K562 (cell line): ENCODE measurements around the gene KIAA0825. TPM values are rescaled to one million over a fixed set of nuclear protein-coding genes. Genes with fewer than 3 reads are reported as not detected.
A peak's percentile ranks its signal among the peaks of the same experiment; 100 is the strongest.

Source experiments
- ATAC-seq: fragments of 200-7000 bp; cut with Tn5 transposase; 3 replicates; pipeline ENCODE4 v1.9.1; 2020; ENCODE audit warnings: moderate library complexity
- BruUV-seq: library from RNA; stranded (reverse); fragments of 400-500 nt; replicated peaks from 2 replicates; lab custom pipeline; 2021; lab: Mats Ljungman, UMichigan
- CTCF ChIA-PET: fragments of 300-600 bp; formaldehyde crosslinking; extraction: SDS; loops from one replicate; lab custom pipeline; 2021; ENCODE audit warnings: low intra/inter-chr PET ratio; lab: Yijun Ruan, JAX
- POLR2A ChIA-PET: fragments of 300-600, 350-650 bp; sonication (Branson Sonifier 250); formaldehyde crosslinking; extraction: SDS; loops from one replicate; lab custom pipeline; 2021; ENCODE audit warnings: antibody characterized with exemption, inconsistent platforms; lab: Yijun Ruan, JAX
- DNase-seq, 4 experiments: peaks; one replicate each; pipeline versions ENCODE4 v3.0.0 to v3.0.0-alpha.2; 2011 to 2018; ENCODE audit warnings: low spot score in 3 of 4, mixed read lengths in 3 of 4; ENCODE audit errors: extremely low read depth in 1 of 4
- FAIRE-seq: peaks from 2 replicates; lab custom pipeline; 2011; peaks lifted over from hg19 to GRCh38; lab: Jason Lieb, UNC
- H2AFZ ChIP-seq: 2 replicates; pipeline ENCODE4 v1.6.0; 2011; ENCODE audit warnings: low read depth, low read length, control low read depth, inconsistent platforms
- H3K27ac ChIP-seq: fragments of 200-600 bp; 3 replicates; pipeline ENCODE4 v1.8.0; 2011; ENCODE audit warnings: low read depth, mild to moderate bottlenecking, control low read depth, inconsistent platforms, low read length, moderate library complexity, mixed read lengths; ENCODE audit errors: extremely low read depth
- H3K27me3 ChIP-seq, 2 experiments: fragments of 300-600 bp in 1 of 2; 2 replicates in 1 of 2; 3 replicates in 1 of 2; pipeline versions ENCODE4 v1.6.0 to v1.8.0; 2011; ENCODE audit warnings: inconsistent platforms in 2 of 2, low read length in 2 of 2, mild to moderate bottlenecking in 1 of 2, mixed read lengths in 1 of 2, moderate library complexity in 1 of 2; ENCODE audit not compliant: control insufficient read depth in 2 of 2, insufficient read depth in 2 of 2
- H3K36me3 ChIP-seq: fragments of 300-600 bp; 3 replicates; pipeline ENCODE4 v1.8.0; 2011; ENCODE audit warnings: mild to moderate bottlenecking, low read length, inconsistent platforms; ENCODE audit not compliant: control insufficient read depth, insufficient read depth
- H3K4me1 ChIP-seq, 2 experiments: fragments of 200-600 bp in 1 of 2; replicated peaks in 1 of 2; 2 replicates in 1 of 2; 3 replicates in 1 of 2; pipeline versions ENCODE4 v1.5.1 to v1.8.0; 2011; ENCODE audit warnings: inconsistent platforms in 2 of 2, low read length in 2 of 2, mild to moderate bottlenecking in 1 of 2, mixed read lengths in 1 of 2, moderate library complexity in 1 of 2; ENCODE audit not compliant: control insufficient read depth in 2 of 2, insufficient read depth in 2 of 2
- H3K4me2 ChIP-seq: 2 replicates; pipeline ENCODE4 v1.6.1; 2011; ENCODE audit warnings: low read length, control low read depth, inconsistent platforms, mixed read lengths; ENCODE audit not compliant: insufficient read depth
- H3K4me3 ChIP-seq: fragments of 200-600 bp; sonication (generic), shearing (Covaris generic); 2 replicates; pipeline ENCODE4 v1.5.1; 2016; ENCODE audit warnings: control low read depth, inconsistent platforms
- H3K79me2 ChIP-seq: fragments of 200-600 bp; 3 replicates; pipeline ENCODE4 v1.8.0; 2011; ENCODE audit warnings: low read length, inconsistent platforms; ENCODE audit not compliant: control insufficient read depth, insufficient read depth
- H3K9ac ChIP-seq, 2 experiments: 2 replicates each; pipeline versions ENCODE4 v1.6.0 to v1.6.1; 2011; ENCODE audit warnings: low read depth in 2 of 2, low read length in 2 of 2, control low read depth in 1 of 2, inconsistent platforms in 1 of 2, mild to moderate bottlenecking in 1 of 2, mixed read lengths in 1 of 2; ENCODE audit not compliant: insufficient read depth in 1 of 2
- H3K9me1 ChIP-seq: one replicate; pipeline ENCODE4 v1.6.0; 2011; ENCODE audit warnings: inconsistent platforms, mild to moderate bottlenecking, low read length, moderate library complexity; ENCODE audit not compliant: control insufficient read depth, insufficient read depth
- H3K9me3 ChIP-seq: replicated peaks from 2 replicates; pipeline ENCODE4 v1.5.1; 2011; ENCODE audit warnings: low read depth, low read length, inconsistent platforms; ENCODE audit not compliant: control insufficient read depth, insufficient read depth
- H4K20me1 ChIP-seq: replicated peaks from 2 replicates; pipeline ENCODE4 v1.6.1; 2011; ENCODE audit warnings: low read length, inconsistent platforms, mixed read lengths; ENCODE audit not compliant: control insufficient read depth, insufficient read depth
- CHAMP1 ChIP-seq: fragments of 450-650 bp; IDR thresholded peaks from 2 replicates; pipeline ENCODE4 v1.6.1; 2016; ENCODE audit warnings: mild to moderate bottlenecking
- CREB1 ChIP-seq, 2 experiments: sonication (generic) in 1 of 2; formaldehyde crosslinking in 1 of 2; IDR thresholded peaks; 2 replicates each; pipeline versions ENCODE4 v1.6.1 to v1.8.0; 2012 to 2022; ENCODE audit warnings: inconsistent platforms in 1 of 2, mild to moderate bottlenecking in 1 of 2, missing genetic modification reagents in 1 of 2, moderate library complexity in 1 of 2
- CXXC5 ChIP-seq: fragments of 250-450 bp; sonication (Bioruptor Pico); IDR thresholded peaks from 2 replicates; pipeline ENCODE4 v1.8.0; 2022; ENCODE audit warnings: inconsistent platforms, mild to moderate bottlenecking, moderate library complexity
- EP300 ChIP-seq: IDR thresholded peaks from 2 replicates; pipeline ENCODE4 v1.6.1; 2012; ENCODE audit warnings: low read length, improper control_type of control experiment
- ERF ChIP-seq: fragments of 450-650 bp; formaldehyde crosslinking; IDR thresholded peaks from 2 replicates; pipeline ENCODE4 v1.4.0; 2020; ENCODE audit warnings: mild to moderate bottlenecking, mixed read lengths
- KAT8 ChIP-seq: fragments of 450-650 bp; IDR thresholded peaks from 2 replicates; pipeline ENCODE4 v1.6.1; 2016; ENCODE audit warnings: low read depth, mild to moderate bottlenecking
- L3MBTL2 ChIP-seq: fragments of 450-650 bp; IDR thresholded peaks from 2 replicates; pipeline ENCODE4 v1.6.1; 2016; ENCODE audit warnings: mild to moderate bottlenecking, moderate library complexity
- MEF2A ChIP-seq: IDR thresholded peaks from 2 replicates; pipeline ENCODE4 v1.6.1; 2011; ENCODE audit warnings: low read depth, mild to moderate bottlenecking, low read length, moderate library complexity; ENCODE audit not compliant: control insufficient read depth
- MTA2 ChIP-seq: fragments of 450-650 bp; IDR thresholded peaks from 2 replicates; pipeline ENCODE4 v1.6.1; 2016; ENCODE audit warnings: low read depth
- POLR2G ChIP-seq: fragments of 200-400 bp; formaldehyde crosslinking; IDR thresholded peaks from 2 replicates; pipeline ENCODE4 v1.6.1; 2017; ENCODE audit warnings: low read depth, mild to moderate bottlenecking, antibody characterized with exemption, low read length, moderate library complexity
- PTBP1 ChIP-seq: fragments of 200-400 bp; formaldehyde crosslinking; IDR thresholded peaks from 2 replicates; pipeline ENCODE4 v1.6.1; 2017; ENCODE audit warnings: low read depth, low read length
- RCOR1 ChIP-seq, 2 experiments: IDR thresholded peaks; 2 replicates each; pipeline ENCODE4 v1.6.1; 2012; ENCODE audit warnings: low read depth in 2 of 2, low read length in 2 of 2, borderline replicate concordance in 1 of 2, improper control_type of control experiment in 1 of 2
- SLC30A9 ChIP-seq: fragments of 250-450 bp; sonication (Bioruptor Pico); IDR thresholded peaks from 2 replicates; pipeline ENCODE4 v1.8.0; 2022; ENCODE audit warnings: mild to moderate bottlenecking, moderate library complexity
- SNRNP70 ChIP-seq: fragments of 200-400 bp; formaldehyde crosslinking; optimal IDR thresholded peaks from 2 replicates; pipeline ENCODE3; 2017; ENCODE audit warnings: low read depth, low read length
- ZNF217 ChIP-seq: sonication (generic); formaldehyde crosslinking; IDR thresholded peaks from 2 replicates; pipeline ENCODE4 v1.8.0; 2022; ENCODE audit warnings: mild to moderate bottlenecking, missing genetic modification reagents
- ZNF277 ChIP-seq: fragments of 250-450 bp; sonication (Bioruptor Pico); IDR thresholded peaks from 2 replicates; pipeline ENCODE4 v1.8.0; 2022; ENCODE audit warnings: inconsistent platforms, mild to moderate bottlenecking, moderate library complexity, borderline replicate concordance
- WGBS: fragments of 100-300 bp; shearing (Covaris generic); methylation state at CpG from one replicate; pipeline ENCODE4 v1.1.6; 2016; ENCODE audit warnings: low coverage, mixed read lengths; ENCODE audit not compliant: insufficient coverage; ENCODE audit errors: missing lambda C conversion rate; 5-methylcytosine and 5-hydroxymethylcytosine counted together
- in situ Hi-C: fragments of 300-500 bp; cut with MboI; formaldehyde crosslinking; loops from 4 replicates; pipeline ENCODE4 v1.15.0; 2018; ENCODE audit warnings: inconsistent platforms, mixed read lengths
- intact Hi-C: fragments of 100-400 bp; cut with micrococcal nuclease; formaldehyde crosslinking; loops from 2 replicates; pipeline ENCODE4 v1.14.2; 2022
- polyA plus RNA-seq, 8 experiments: library from polyadenylated mRNA; depleted of rRNA in 4 of 8; stranded (reverse) in 5 of 8; unstranded in 3 of 8; fragments of >200 nt; fragmentation: Nextera tagmentation in 2 of 8; fragmentation: Illumina TruSeq in 1 of 8; extraction: Ambion mirVana in 2 of 8; extraction: Trizol in 1 of 8; gene quantifications; 2 replicates each; pipeline versions ENCODE4 v1.2.1 to v1.2.3, GENCODE V29; 2011 to 2014; ENCODE audit warnings: inconsistent platforms in 1 of 8, missing spikeins in 1 of 8
- total RNA-seq, 7 experiments: library from RNA; depleted of rRNA in 6 of 7; stranded (reverse); fragments of >200 nt in 6 of 7; fragmentation: Illumina TruSeq in 2 of 7; extraction: Trizol in 2 of 7; gene quantifications; 2 replicates each; pipeline versions ENCODE4 v1.2.1 to v1.2.3, GENCODE V29; 2011 to 2021; ENCODE audit warnings: low replicate concordance in 1 of 7
- TF ChIP-seq, protein P1 (sequence below): fragments of 450-650 bp; IDR thresholded peaks from 2 replicates; pipeline ENCODE4 v1.6.1; 2016; ENCODE audit warnings: borderline replicate concordance

KIAA0825 gene
- total and polyA plus RNA-seq, 9 of the 15 experiments (the other 6 are each of a cell fraction or from before 2014, with no cell fraction given), result 0.05 to 0.36 (median 0.16) TPM; not detected in 1

GRCh38 chr5:94640176-94640575, 21.8 kb upstream of the KIAA0825 start:
- 95% methylated on average over 3 of the region's 3 CpGs for WGBS
- no peak overlapping the region for H2AFZ ChIP-seq
- no peak overlapping the region for H3K27ac ChIP-seq
- H3K9ac ChIP-seq, result no peak overlapping the region
- intact Hi-C loops (no loop called here), in situ Hi-C loops (no loop called here)
- DNase-seq (no peak), ATAC-seq (no peak), FAIRE-seq (no peak)
- no peaks in the 10 kb centered on the region for H3K9me1 ChIP-seq
- CTCF ChIA-PET, result no interaction called here
- no peaks in the 10 kb centered on the region for H3K27me3 ChIP-seq
- H3K36me3 ChIP-seq, result peaks cover 37% of the 10 kb centered on the region; the same call in 2 of the 3 replicates
- POLR2A ChIA-PET, result interaction anchor here (0.7 kb wide), 1 partner anchor 9 kb away, joined by 3 read pairs; no protein-coding TSS in a partner anchor
- no peak overlapping the region for H3K4me3 ChIP-seq
- H3K4me1 ChIP-seq, result no peaks in the 10 kb centered on the region
- H3K4me2 ChIP-seq, result no peak overlapping the region
- H3K79me2 ChIP-seq, result peaks cover 22% of the 10 kb centered on the region
- BruUV-seq, result no TSS peak
- no peaks in the 10 kb centered on the region for H4K20me1 ChIP-seq
- H3K9me3 ChIP-seq, result peaks cover 7% of the 10 kb centered on the region; the same call in 1 of the 2 replicates
- TF ChIP-seq POLR2G, result no peak
- TF ChIP-seq PTBP1, result no peak
- TF ChIP-seq MTA2, result no peak
- TF ChIP-seq SNRNP70, result no peak
- TF ChIP-seq, protein P1, sequence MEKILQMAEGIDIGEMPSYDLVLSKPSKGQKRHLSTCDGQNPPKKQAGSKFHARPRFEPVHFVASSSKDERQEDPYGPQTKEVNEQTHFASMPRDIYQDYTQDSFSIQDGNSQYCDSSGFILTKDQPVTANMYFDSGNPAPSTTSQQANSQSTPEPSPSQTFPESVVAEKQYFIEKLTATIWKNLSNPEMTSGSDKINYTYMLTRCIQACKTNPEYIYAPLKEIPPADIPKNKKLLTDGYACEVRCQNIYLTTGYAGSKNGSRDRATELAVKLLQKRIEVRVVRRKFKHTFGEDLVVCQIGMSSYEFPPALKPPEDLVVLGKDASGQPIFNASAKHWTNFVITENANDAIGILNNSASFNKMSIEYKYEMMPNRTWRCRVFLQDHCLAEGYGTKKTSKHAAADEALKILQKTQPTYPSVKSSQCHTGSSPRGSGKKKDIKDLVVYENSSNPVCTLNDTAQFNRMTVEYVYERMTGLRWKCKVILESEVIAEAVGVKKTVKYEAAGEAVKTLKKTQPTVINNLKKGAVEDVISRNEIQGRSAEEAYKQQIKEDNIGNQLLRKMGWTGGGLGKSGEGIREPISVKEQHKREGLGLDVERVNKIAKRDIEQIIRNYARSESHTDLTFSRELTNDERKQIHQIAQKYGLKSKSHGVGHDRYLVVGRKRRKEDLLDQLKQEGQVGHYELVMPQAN, result no peak
- TF ChIP-seq ERF (CRISPR knock-in tag), result no peak
- no peak for TF ChIP-seq ZNF277 (CRISPR knock-in tag)
- no peak for TF ChIP-seq SLC30A9
- peak; percentile 88 for TF ChIP-seq CHAMP1
- TF ChIP-seq CREB1 (IDR thresholded peaks at IDR 0.05), result no peak
- no peak for TF ChIP-seq CREB1 (CRISPR knock-in tag; IDR thresholded peaks at IDR 0.05)
- no peak for TF ChIP-seq KAT8
- no peak for TF ChIP-seq L3MBTL2
- TF ChIP-seq MEF2A, result no peak
- TF ChIP-seq ZNF217, result no peak
- no peak for TF ChIP-seq CXXC5 (CRISPR knock-in tag)
- TF ChIP-seq EP300, result no peak
- no peak for TF ChIP-seq RCOR1 (IDR thresholded peaks at IDR 0.05; ENCODE audit: borderline replicate concordance in 1 of 2, low read depth in 2 of 2, low read length in 2 of 2)
